HepG2 (cell line): ENCODE data around the gene RNASE7. TPM values are rescaled to one million over a fixed set of nuclear protein-coding genes. Genes with fewer than 3 reads are reported as not detected.

Source experiments
- ATF7-NPFF ChIP-seq: sonication (generic); formaldehyde crosslinking; IDR thresholded peaks from 2 replicates; pipeline ENCODE4 v1.8.1; 2023; ENCODE audit warnings: mild to moderate bottlenecking, low read depth, missing genetic modification reagents, moderate library complexity
- BRD4 ChIP-seq: sonication (generic); formaldehyde crosslinking; IDR thresholded peaks from 2 replicates; pipeline ENCODE4 v1.4.0; 2020; ENCODE audit warnings: missing genetic modification reagents
- CBX5 ChIP-seq: sonication (generic); formaldehyde crosslinking; IDR thresholded peaks from 2 replicates; pipeline ENCODE4 v1.4.0; 2020; ENCODE audit warnings: missing genetic modification reagents, borderline replicate concordance
- CSRNP1 ChIP-seq: sonication (generic); formaldehyde crosslinking; IDR thresholded peaks from 2 replicates; pipeline ENCODE4 v1.8.1; 2023; ENCODE audit warnings: mild to moderate bottlenecking, missing genetic modification reagents
- DZIP1 ChIP-seq: sonication (generic); formaldehyde crosslinking; IDR thresholded peaks from 2 replicates; pipeline ENCODE4 v1.5.0; 2020; ENCODE audit warnings: mild to moderate bottlenecking, missing genetic modification reagents
- HMG20B ChIP-seq: conservative IDR thresholded peaks from 2 replicates; pipeline ENCODE4 v1.6.1; 2016; ENCODE audit warnings: missing genetic modification reagents, missing compliant biosample characterization
- HOXA5 ChIP-seq: sonication (generic); formaldehyde crosslinking; IDR thresholded peaks from 2 replicates; pipeline ENCODE4 v1.4.0; 2020; ENCODE audit warnings: missing genetic modification reagents
- IKZF1 ChIP-seq: fragments of 450-650 bp; IDR thresholded peaks from 2 replicates; pipeline ENCODE4 v1.7.1; 2016
- IKZF5 ChIP-seq: IDR thresholded peaks from 2 replicates; pipeline ENCODE4 v1.6.1; 2018; ENCODE audit warnings: missing genetic modification reagents, mild to moderate bottlenecking, missing compliant biosample characterization
- KLF13 ChIP-seq: sonication (generic); formaldehyde crosslinking; IDR thresholded peaks from 2 replicates; pipeline ENCODE4 v1.4.0; 2020; ENCODE audit warnings: mild to moderate bottlenecking, missing genetic modification reagents
- MEF2D ChIP-seq: sonication (generic); formaldehyde crosslinking; IDR thresholded peaks from 2 replicates; pipeline ENCODE4 v1.5.1; 2020; ENCODE audit warnings: mild to moderate bottlenecking, missing genetic modification reagents
- MNT ChIP-seq: fragments of 450-650 bp; IDR thresholded peaks from 2 replicates; pipeline ENCODE4 v1.6.1; 2016
- STAT5B ChIP-seq: sonication (generic); formaldehyde crosslinking; IDR thresholded peaks from 2 replicates; pipeline ENCODE4 v1.4.0; 2020; ENCODE audit warnings: missing genetic modification reagents
- ZBTB26 ChIP-seq: IDR thresholded peaks from 2 replicates; pipeline ENCODE4 v1.6.1; 2016; ENCODE audit warnings: missing compliant biosample characterization, missing genetic modification reagents, borderline replicate concordance
- ZNF225 ChIP-seq: sonication (generic); formaldehyde crosslinking; IDR thresholded peaks from 2 replicates; pipeline ENCODE4 v1.4.0; 2020; ENCODE audit warnings: mild to moderate bottlenecking, missing genetic modification reagents
- ZNF331 ChIP-seq: sonication (generic); formaldehyde crosslinking; IDR thresholded peaks from 2 replicates; pipeline ENCODE4 v1.4.0; 2020; ENCODE audit warnings: missing genetic modification reagents
- ZNF570 ChIP-seq: sonication (generic); formaldehyde crosslinking; IDR thresholded peaks from 2 replicates; pipeline ENCODE4 v1.4.0; 2020; ENCODE audit warnings: mild to moderate bottlenecking, missing genetic modification reagents, borderline replicate concordance
- ZNF792 ChIP-seq: IDR thresholded peaks from 2 replicates; pipeline ENCODE4 v1.6.1; 2016
- polyA plus RNA-seq, 8 experiments: library from polyadenylated mRNA; depleted of rRNA in 3 of 8; stranded (reverse) in 7 of 8; unstranded in 1 of 8; fragments of >200 nt; fragmentation: Illumina TruSeq in 4 of 8; extraction: Trizol in 4 of 8; gene quantifications; 2 replicates each; pipeline versions ENCODE4 v1.2.1 to v1.2.3, GENCODE V29; 2011 to 2016; ENCODE audit warnings: low read depth in 4 of 8, missing spikeins in 1 of 8, mixed read lengths in 1 of 8; ENCODE audit not compliant: insufficient read depth in 1 of 8
- total RNA-seq, 5 experiments: library from RNA; depleted of rRNA; stranded (reverse); fragments of >200 nt; fragmentation: Illumina TruSeq; extraction: Trizol; gene quantifications; 2 replicates each; pipeline ENCODE4 v1.2.3, GENCODE V29; 2016; ENCODE audit warnings: low read depth in 1 of 5

Gene RNASE7
- total and polyA plus RNA-seq, 2 of the 13 experiments (the other 11 are each of a cell fraction or from before 2014, with no cell fraction given): 0.04 TPM; not detected in 1

GRCh38 chr14:21071225-21072030, 29.3 kb downstream of the RNASE7 start (continued):
- TF ChIP-seq MNT (no peak), IKZF1 (no peak), DZIP1 (CRISPR knock-in tag) (0 out of 2 replicates have a peak, but pooled peaks have one; percentile 20), BRD4 (CRISPR knock-in tag) (peak; percentile 13; the same call in 1 of the 2 replicates), HMG20B (CRISPR knock-in tag) (no peak), ZBTB26 (CRISPR knock-in tag) (peak; percentile 25; the same call in 1 of the 2 replicates), CSRNP1 (no peak), ZNF331 (CRISPR knock-in tag) (0 out of 2 replicates have a peak, but pooled peaks have one; percentile 40), ATF7-NPFF (CRISPR knock-in tag) (0 out of 2 replicates have a peak, but pooled peaks have one; percentile 23), MEF2D (peak; percentile 17; the same call in 1 of the 2 replicates), IKZF5 (CRISPR knock-in tag) (peak; percentile 47; the same call in 1 of the 2 replicates), HOXA5 (no peak), STAT5B (no peak), ZNF570 (CRISPR knock-in tag) (no peak), KLF13 (CRISPR knock-in tag) (no peak), ZNF792 (CRISPR knock-in tag) (no peak), ZNF225 (CRISPR knock-in tag) (no peak), CBX5 (CRISPR knock-in tag) (no peak)
